ENCODE measurements around the gene CREBBP.

DNA sequence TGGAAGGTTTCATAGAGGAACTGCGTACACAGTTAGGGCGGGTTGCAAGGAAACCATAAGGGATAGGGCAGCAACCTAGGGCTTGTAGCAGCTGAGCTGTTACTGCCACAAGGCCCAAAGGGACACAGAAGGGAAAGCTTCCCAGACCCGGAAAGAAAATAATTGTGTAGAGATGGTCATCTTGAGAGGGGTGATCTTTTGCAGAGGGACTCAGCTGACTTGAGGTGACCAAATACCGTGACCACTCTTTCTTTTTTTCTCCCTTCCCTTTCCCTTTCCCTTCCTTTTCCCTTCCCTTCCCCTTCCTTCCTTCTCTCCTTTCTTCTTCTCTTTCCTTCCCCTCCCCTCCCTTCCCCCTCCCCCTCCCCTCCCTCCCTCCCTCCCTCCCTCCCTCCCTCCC, 8.5 kb upstream of the CREBBP start:
- TF ChIP-seq, protein P1, sequence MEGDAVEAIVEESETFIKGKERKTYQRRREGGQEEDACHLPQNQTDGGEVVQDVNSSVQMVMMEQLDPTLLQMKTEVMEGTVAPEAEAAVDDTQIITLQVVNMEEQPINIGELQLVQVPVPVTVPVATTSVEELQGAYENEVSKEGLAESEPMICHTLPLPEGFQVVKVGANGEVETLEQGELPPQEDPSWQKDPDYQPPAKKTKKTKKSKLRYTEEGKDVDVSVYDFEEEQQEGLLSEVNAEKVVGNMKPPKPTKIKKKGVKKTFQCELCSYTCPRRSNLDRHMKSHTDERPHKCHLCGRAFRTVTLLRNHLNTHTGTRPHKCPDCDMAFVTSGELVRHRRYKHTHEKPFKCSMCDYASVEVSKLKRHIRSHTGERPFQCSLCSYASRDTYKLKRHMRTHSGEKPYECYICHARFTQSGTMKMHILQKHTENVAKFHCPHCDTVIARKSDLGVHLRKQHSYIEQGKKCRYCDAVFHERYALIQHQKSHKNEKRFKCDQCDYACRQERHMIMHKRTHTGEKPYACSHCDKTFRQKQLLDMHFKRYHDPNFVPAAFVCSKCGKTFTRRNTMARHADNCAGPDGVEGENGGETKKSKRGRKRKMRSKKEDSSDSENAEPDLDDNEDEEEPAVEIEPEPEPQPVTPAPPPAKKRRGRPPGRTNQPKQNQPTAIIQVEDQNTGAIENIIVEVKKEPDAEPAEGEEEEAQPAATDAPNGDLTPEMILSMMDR (IDR thresholded peaks at IDR 0.05 in 8 of 11, conservative IDR thresholded peaks at IDR 0.05 in 3 of 11), result no peak
- TF ChIP-seq POLR2AphosphoS5 (IDR thresholded peaks at IDR 0.05) (no peak), POLR2A (IDR thresholded peaks at IDR 0.05) (no peak)
